ENCODE measurements around the gene MYO18A.

- TF ChIP-seq CTCF (IDR thresholded peaks at IDR 0.05) (no peak), POLR2A (IDR thresholded peaks at IDR 0.05) (no peak), POLR2AphosphoS5 (IDR thresholded peaks at IDR 0.05) (no peak)
Measured at GRCh38 chr17:29034510-29034909, 145.7 kb downstream of the MYO18A start.

Data from prostate gland (tissue), 2 donors.